Neural crest cell (in vitro differentiated cells): ENCODE results near the gene KIFAP3. TPM values are rescaled to one million over a fixed set of nuclear protein-coding genes. Genes with fewer than 3 reads are reported as not detected.

Experiments
- DNase-seq: peaks from one replicate; pipeline ENCODE4 v3.0.0; 2021; ENCODE audit warnings: low read depth, mixed read lengths, low spot score
- H3K27ac Mint-ChIP-seq: one replicate; pipeline ENCODE4 v1.8.0; 2021; ENCODE audit warnings: mild to moderate bottlenecking, mixed read lengths; ENCODE audit not compliant: unreplicated experiment
- H3K27me3 Mint-ChIP-seq: 2 replicates; pipeline ENCODE4 v1.8.0; 2021; ENCODE audit warnings: low read depth, mild to moderate bottlenecking, mixed read lengths
- H3K36me3 Mint-ChIP-seq: 2 replicates; pipeline ENCODE4 v1.8.0; 2021; ENCODE audit warnings: low read depth, mild to moderate bottlenecking, mixed read lengths
- H3K4me1 Mint-ChIP-seq: 2 replicates; pipeline ENCODE4 v1.8.0; 2021; ENCODE audit warnings: mixed read lengths
- H3K4me3 Mint-ChIP-seq: one replicate; pipeline ENCODE4 v1.8.0; 2021; ENCODE audit warnings: mild to moderate bottlenecking, mixed read lengths
- H3K9me3 Mint-ChIP-seq: 2 replicates; pipeline ENCODE4 v1.8.0; 2021; ENCODE audit warnings: mixed read lengths
- total RNA-seq: library from RNA; stranded (reverse); gene quantifications from 2 replicates; pipeline ENCODE4 v1.2.1, GENCODE V29; 2021
- TF ChIP-seq, protein P1 (sequence below): fragments of 200-600 bp; sonication (generic); conservative IDR thresholded peaks from 2 replicates; pipeline ENCODE4 v1.5.0; 2021; ENCODE audit warnings: antibody characterized with exemption, mild to moderate bottlenecking

Gene KIFAP3
- total RNA-seq, 1 donor from 2014 or later: 19.6 TPM

DNA sequence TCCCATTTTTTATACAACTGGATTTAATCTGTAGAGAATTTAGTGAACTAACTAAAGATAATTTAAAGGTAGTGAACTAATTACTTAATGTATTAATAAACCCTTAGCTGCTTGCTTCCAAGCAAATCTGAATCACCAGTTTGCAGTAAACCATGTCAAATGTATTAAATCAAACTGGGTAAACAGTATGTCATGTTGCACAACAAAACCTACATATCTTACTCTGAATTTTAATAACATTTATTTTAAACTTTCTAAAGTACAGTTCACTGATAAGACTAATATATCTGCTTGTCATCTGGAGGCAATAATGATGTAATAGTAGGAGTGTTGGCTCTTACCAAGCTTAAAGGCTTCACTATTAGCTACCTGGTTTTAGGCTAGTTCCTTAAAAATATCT lies 128.3 kb downstream of the KIFAP3 start:
- H3K27me3 Mint-ChIP-seq: no peaks in the 10 kb centered on the region
- TF ChIP-seq, protein P1, sequence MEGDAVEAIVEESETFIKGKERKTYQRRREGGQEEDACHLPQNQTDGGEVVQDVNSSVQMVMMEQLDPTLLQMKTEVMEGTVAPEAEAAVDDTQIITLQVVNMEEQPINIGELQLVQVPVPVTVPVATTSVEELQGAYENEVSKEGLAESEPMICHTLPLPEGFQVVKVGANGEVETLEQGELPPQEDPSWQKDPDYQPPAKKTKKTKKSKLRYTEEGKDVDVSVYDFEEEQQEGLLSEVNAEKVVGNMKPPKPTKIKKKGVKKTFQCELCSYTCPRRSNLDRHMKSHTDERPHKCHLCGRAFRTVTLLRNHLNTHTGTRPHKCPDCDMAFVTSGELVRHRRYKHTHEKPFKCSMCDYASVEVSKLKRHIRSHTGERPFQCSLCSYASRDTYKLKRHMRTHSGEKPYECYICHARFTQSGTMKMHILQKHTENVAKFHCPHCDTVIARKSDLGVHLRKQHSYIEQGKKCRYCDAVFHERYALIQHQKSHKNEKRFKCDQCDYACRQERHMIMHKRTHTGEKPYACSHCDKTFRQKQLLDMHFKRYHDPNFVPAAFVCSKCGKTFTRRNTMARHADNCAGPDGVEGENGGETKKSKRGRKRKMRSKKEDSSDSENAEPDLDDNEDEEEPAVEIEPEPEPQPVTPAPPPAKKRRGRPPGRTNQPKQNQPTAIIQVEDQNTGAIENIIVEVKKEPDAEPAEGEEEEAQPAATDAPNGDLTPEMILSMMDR: no peak
- no peaks in the 10 kb centered on the region for H3K9me3 Mint-ChIP-seq
- H3K36me3 Mint-ChIP-seq: no peaks in the 10 kb centered on the region
- no peak overlapping the region for H3K4me3 Mint-ChIP-seq
- DNase-seq: no peak
- no peak overlapping the region for H3K27ac Mint-ChIP-seq
- peaks cover 6% of the 10 kb centered on the region for H3K4me1 Mint-ChIP-seq

DNA sequence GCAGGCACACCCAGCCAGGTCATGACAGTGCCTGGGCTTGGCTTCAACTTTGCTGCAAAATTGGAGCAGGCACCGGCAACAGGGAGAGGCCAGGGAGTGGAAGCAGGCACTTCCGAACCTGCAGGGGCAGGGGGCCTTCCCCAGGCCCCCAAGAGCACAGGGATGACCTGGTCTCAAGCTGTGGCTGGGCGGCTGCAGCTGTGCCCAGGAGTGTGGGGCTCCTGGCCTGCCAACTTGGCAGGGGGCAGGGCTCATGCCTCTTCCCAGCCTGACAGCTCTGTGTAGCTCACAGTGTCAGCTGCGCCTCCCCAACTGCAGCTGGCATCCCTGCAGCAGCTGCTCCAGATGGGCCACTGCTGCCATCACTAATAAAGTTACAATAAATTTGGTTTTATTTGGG lies 129.3 kb downstream of the KIFAP3 start:
- H3K36me3 Mint-ChIP-seq: no peaks in the 10 kb centered on the region
- DNase-seq: no peak
- H3K4me1 Mint-ChIP-seq: peaks cover 6% of the 10 kb centered on the region
- H3K27ac Mint-ChIP-seq: no peak overlapping the region
- H3K9me3 Mint-ChIP-seq: no peaks in the 10 kb centered on the region
- H3K4me3 Mint-ChIP-seq: no peak overlapping the region
- TF ChIP-seq, protein P1: no peak
- no peaks in the 10 kb centered on the region for H3K27me3 Mint-ChIP-seq

DNA sequence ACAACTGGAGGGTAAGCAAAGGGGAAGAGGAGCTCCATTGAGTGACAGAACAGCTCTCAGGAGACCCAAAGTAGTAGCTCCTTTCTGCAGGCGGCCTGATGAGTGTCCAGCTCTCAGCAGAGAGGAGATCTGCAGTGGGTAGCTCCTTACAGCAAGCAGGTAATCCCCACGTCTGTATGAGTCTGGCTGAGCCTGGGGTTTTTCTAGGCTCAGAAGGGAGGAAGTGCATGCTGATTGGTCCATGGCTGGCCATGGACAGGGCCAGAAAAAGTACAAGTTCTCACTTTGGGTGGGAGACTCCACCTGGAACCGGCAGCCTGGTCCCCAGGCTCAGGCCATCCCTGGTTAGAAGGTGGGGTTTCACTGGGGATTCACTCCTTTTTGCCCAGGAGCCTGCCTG lies 129.9 kb downstream of the KIFAP3 start:
- Mint-ChIP-seq H3K4me1 (peaks cover 6% of the 10 kb centered on the region), H3K9me3 (no peaks in the 10 kb centered on the region), H3K36me3 (no peaks in the 10 kb centered on the region), H3K27ac (no peak overlapping the region), H3K27me3 (no peaks in the 10 kb centered on the region), H3K4me3 (no peak overlapping the region)
- TF ChIP-seq, protein P1: no peak
- no peak for DNase-seq

DNA sequence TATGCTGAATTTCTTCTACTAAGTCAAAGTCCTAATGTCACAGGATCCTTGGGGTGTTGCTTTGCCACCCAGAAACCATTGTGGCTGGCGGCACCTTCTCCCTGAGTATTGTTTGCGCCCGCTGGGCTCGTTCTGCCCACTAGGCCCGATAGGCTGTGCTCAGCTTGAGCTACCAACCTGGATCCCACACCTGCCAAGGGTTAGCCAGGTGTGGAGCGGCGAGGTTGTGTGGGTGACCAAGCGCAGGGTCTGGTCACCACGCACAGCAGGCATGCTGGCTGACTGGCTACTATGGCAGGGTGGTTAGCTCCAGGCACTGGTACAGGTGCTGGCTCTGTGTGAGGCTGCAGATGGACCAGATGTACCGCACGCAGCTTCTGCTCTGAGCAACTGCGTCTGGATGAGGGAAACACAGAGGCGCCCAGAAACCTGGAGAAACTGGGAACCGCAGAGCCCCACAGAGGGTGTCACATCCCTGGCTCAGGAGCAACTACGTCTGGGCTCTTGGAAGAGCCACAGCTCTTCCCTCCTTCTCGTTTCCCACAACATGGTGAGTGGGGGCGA lies 130.4 kb downstream of the KIFAP3 start:
- no peaks in the 10 kb centered on the region for H3K36me3 Mint-ChIP-seq
- TF ChIP-seq, protein P1: no peak
- no peak overlapping the region for H3K27ac Mint-ChIP-seq
- H3K4me1 Mint-ChIP-seq: peaks cover 6% of the 10 kb centered on the region
- no peak overlapping the region for H3K4me3 Mint-ChIP-seq
- no peak for DNase-seq
- no peaks in the 10 kb centered on the region for H3K9me3 Mint-ChIP-seq
- no peaks in the 10 kb centered on the region for H3K27me3 Mint-ChIP-seq

DNA sequence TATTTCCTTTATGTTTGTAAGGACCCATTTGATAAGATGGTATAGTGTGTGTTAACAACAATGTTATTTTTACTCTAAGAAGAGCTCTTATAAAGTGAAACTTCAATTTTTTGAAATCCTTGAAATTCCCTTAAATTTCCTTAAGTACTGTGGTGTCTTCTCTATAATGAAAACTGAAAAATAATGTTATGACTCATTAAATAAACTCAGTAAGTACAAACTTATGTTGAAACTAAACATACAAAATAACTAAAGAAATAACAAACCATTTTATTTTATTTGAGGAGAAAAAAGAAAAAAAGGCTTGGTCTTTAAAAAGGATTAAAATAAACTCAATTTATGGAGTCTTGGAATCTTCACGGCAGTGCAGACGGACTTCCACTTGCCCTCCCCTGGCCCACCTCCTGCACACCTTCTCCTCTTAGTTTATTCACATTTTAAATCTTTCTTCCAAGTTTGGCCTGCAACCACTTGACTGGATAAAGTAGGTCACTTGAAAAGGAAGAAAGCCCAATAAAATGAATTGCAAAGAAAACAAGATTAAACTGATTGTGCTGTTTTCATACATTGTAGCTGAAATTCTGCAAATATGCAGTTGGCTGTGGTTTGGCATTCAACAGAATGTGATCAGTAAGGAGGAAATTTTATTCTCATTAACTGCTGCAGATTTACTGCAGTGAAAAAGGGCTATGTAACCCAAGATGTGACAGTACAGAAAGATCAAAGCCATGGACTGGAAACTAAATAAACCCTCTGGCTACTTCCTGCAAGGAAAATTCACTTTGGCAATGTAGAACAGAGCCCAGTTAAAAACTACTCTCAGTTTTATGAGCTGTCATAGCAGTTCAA lies 132.3 kb downstream of the KIFAP3 start:
- Mint-ChIP-seq H3K36me3 (no peaks in the 10 kb centered on the region), H3K27me3 (no peaks in the 10 kb centered on the region)

More for the DNA sequence above, 132.3 kb downstream of the KIFAP3 start:
- H3K27ac Mint-ChIP-seq: no peak overlapping the region
- TF ChIP-seq, protein P1: no peak
- H3K4me3 Mint-ChIP-seq: no peak overlapping the region
- H3K9me3 Mint-ChIP-seq: no peaks in the 10 kb centered on the region
- DNase-seq: no peak
- peaks cover 6% of the 10 kb centered on the region for H3K4me1 Mint-ChIP-seq
